NCI-H510A treated with DMSO at 0.1 percent for 48 hours (cell line): ENCODE results near the gene ABLIM3.

Source experiments
- DNase-seq: peaks from one replicate; lab custom pipeline; 2025; lab: John Stamatoyannopoulos, UW

Gene ABLIM3

GRCh38 chr5:149133795-149134777 is 7.2 kb upstream of the ABLIM3 start:
- DNase-seq = no peak

- DNase-seq = no peak
Measured at GRCh38 chr5:149134778-149135500, 6.4 kb upstream of the ABLIM3 start.

- DNase-seq = no peak
Measured at GRCh38 chr5:149135536-149136201, 5.6 kb upstream of the ABLIM3 start.

- DNase-seq = no peak
Measured at GRCh38 chr5:149138182-149138923, 2.9 kb upstream of the ABLIM3 start.

- no peak for DNase-seq
Measured at GRCh38 chr5:149140197-149141002, 893 bp upstream of the ABLIM3 start.

GRCh38 chr5:149141957-149142851 is 911 bp downstream of the ABLIM3 start:
- DNase-seq = peak; percentile 43

- no peak for DNase-seq
Measured at GRCh38 chr5:149143470-149143869, 2.2 kb downstream of the ABLIM3 start.

GRCh38 chr5:149144637-149145036 is 3.3 kb downstream of the ABLIM3 start:
- DNase-seq = no peak

GRCh38 chr5:149145138-149145537 is 3.8 kb downstream of the ABLIM3 start:
- no peak for DNase-seq

GRCh38 chr5:149147676-149148075 is 6.4 kb downstream of the ABLIM3 start:
- DNase-seq = no peak

- no peak for DNase-seq
Measured at GRCh38 chr5:149149942-149150341, 8.6 kb downstream of the ABLIM3 start.

GRCh38 chr5:149150457-149150856 is 9.2 kb downstream of the ABLIM3 start:
- no peak for DNase-seq

- no peak for DNase-seq
Measured at GRCh38 chr5:149151717-149152116, 10.4 kb downstream of the ABLIM3 start.

- no peak for DNase-seq
Measured at GRCh38 chr5:149152317-149152746, 11.0 kb downstream of the ABLIM3 start.

GRCh38 chr5:149153193-149153750 is 12.0 kb downstream of the ABLIM3 start:
- no peak for DNase-seq

GRCh38 chr5:149153751-149154610 is 12.7 kb downstream of the ABLIM3 start:
- DNase-seq = peak; percentile 94

- peak; percentile 51 for DNase-seq
Measured at GRCh38 chr5:149154650-149155049, 13.4 kb downstream of the ABLIM3 start.

- DNase-seq = no peak
Measured at GRCh38 chr5:149156435-149157083, 15.3 kb downstream of the ABLIM3 start.
